ENCODE data around the gene ZNF503.

Gene ZNF503

DNA sequence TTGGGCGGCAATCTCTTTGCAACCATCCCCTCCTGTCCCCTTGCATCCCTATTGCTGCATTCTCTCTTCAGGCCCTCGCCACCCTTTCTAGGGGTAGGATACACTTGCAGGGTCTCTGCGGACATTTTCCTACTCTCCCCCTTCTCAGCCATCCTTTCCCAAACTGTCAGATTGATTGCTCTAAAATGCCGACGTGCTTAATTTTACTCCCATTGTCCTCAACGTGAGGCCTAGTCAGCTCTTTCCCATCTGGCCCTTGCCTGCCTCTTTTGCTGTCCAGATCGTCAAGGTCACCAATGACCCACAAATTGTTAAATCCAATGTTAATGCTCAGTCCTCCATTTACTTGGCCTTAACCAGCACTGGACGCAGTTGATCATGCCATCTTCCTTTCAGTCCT, 17.1 kb upstream of the ZNF503 start:
- H3K4me3 ChIP-seq (ENCODE audit: control insufficient read depth, low read depth, low read length), result no peak overlapping the region
- TF ChIP-seq, protein P1, sequence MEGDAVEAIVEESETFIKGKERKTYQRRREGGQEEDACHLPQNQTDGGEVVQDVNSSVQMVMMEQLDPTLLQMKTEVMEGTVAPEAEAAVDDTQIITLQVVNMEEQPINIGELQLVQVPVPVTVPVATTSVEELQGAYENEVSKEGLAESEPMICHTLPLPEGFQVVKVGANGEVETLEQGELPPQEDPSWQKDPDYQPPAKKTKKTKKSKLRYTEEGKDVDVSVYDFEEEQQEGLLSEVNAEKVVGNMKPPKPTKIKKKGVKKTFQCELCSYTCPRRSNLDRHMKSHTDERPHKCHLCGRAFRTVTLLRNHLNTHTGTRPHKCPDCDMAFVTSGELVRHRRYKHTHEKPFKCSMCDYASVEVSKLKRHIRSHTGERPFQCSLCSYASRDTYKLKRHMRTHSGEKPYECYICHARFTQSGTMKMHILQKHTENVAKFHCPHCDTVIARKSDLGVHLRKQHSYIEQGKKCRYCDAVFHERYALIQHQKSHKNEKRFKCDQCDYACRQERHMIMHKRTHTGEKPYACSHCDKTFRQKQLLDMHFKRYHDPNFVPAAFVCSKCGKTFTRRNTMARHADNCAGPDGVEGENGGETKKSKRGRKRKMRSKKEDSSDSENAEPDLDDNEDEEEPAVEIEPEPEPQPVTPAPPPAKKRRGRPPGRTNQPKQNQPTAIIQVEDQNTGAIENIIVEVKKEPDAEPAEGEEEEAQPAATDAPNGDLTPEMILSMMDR (IDR thresholded peaks at IDR 0.05; ENCODE audit: control insufficient read depth, insufficient read depth, low read depth, low read length, missing control alignments), result no peak
- DNase-seq (ENCODE audit: low read depth), result no peak

DNA sequence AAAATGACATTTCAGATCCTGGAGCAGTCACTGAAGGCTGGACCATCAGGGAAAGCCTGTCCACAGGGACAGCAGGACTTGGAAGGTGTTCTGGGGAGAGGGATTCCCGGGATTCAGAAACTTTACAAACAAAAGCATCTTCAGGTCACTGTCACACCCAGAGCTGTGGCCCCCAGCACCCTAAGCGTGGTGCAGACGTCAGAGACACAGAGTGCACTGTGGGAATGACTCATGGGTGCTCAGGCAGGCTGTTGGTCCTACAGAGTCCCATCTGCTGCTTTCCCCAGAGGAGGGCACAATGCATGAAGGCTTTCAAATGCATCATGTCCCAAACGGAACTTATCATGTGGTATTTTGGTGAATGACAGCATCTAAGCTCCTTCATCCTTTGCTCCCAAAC, 16.7 kb upstream of the ZNF503 start:
- DNase-seq (ENCODE audit: low read depth), result no peak
- H3K4me3 ChIP-seq (ENCODE audit: control insufficient read depth, low read depth, low read length), result no peak overlapping the region
- TF ChIP-seq, protein P1 (IDR thresholded peaks at IDR 0.05; ENCODE audit: control insufficient read depth, insufficient read depth, low read depth, low read length, missing control alignments), result no peak

DNA sequence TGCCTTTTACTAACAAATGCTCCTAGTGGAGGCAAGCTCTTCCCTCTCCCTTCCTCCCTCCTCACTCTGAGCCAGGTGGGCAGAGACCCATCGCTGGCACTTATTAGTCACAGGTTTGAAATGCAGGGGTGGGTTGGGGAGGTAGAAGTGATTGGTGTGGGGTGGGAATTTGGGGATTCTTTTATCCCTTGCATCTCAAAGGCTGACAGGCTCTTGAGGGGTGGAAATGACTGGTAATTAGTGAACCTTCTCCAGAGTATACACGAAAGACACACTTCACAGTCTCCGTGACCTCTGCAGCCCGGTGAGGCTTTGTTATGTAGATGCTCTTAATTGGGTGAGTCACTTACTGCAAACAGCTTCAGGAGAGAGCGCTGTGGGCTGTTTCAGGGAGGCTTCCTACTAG, 16.0 kb upstream of the ZNF503 start:
- H3K4me3 ChIP-seq (ENCODE audit: control insufficient read depth, low read depth, low read length), result no peak overlapping the region
- TF ChIP-seq, protein P1 (IDR thresholded peaks at IDR 0.05; ENCODE audit: control insufficient read depth, insufficient read depth, low read depth, low read length, missing control alignments), result no peak
- DNase-seq (ENCODE audit: low read depth), result no peak

DNA sequence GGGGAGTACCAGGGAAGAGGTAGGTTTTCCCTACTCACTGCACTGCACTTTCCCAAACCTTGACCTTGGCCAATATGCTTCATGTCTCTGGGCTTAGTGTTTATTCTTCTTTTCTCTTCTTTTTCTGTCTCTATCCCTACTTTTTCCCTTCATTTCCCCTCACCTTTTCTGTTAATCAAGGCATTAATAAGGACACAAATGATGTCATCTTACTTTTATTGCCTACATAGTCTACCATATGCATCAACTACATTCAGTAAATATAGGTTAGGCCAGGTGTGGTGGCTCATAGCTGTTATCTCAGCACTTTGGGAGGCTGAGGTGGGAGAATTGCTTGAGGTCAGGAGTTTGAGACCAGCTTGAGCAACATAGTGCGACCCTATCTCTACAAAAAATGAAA, 13.0 kb upstream of the ZNF503 start:
- no peak for DNase-seq (ENCODE audit: low read depth)
- TF ChIP-seq, protein P1 (IDR thresholded peaks at IDR 0.05; ENCODE audit: control insufficient read depth, insufficient read depth, low read depth, low read length, missing control alignments), result no peak
- H3K4me3 ChIP-seq (ENCODE audit: control insufficient read depth, low read depth, low read length), result no peak overlapping the region

DNA sequence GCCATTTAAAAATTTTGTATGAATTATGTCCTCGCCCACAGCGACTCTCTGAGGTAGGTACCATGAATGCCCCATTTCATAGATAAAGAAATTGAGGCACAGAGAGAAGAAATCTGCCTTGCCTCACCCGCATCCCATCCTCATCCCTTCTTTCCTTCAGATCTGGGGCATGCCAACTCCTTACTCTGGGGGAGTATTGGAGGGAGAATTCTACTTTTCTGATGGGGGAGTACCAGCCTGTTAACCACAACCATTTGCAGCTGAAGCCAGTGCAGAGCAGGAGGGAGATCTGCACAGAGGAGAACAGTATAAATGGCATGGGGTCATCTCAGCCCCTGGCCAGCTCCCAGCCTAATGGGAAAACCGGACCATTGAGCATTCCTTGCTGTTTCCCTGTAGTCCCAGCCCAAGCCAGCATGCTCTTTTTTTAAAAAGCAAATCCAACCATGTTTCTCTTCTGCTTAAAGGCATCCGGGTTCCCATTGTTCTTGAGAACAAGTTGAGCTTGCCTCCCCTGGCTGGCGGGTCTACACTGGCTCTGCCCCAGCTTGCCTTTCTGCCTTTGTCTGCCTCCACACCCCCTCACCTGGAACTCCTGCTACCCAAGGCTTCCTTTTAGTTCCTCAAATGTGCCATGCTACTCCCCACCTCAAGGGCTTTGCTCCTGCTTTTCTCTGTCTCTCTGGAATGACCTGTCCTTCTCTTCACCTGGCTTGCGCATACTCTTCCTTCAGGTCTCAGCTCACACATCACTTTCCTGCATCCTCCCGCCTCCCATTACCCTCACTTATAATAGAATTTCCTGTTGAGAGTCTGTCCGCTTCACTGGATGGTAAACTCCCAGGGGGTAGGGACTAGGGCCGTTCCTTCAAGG, 8.8 kb upstream of the ZNF503 start:
- TF ChIP-seq, protein P1 (IDR thresholded peaks at IDR 0.05; ENCODE audit: control insufficient read depth, insufficient read depth, low read depth, low read length, missing control alignments), result no peak
- no peak overlapping the region for H3K4me3 ChIP-seq (ENCODE audit: control insufficient read depth, low read depth, low read length)
- DNase-seq (ENCODE audit: low read depth), result no peak

DNA sequence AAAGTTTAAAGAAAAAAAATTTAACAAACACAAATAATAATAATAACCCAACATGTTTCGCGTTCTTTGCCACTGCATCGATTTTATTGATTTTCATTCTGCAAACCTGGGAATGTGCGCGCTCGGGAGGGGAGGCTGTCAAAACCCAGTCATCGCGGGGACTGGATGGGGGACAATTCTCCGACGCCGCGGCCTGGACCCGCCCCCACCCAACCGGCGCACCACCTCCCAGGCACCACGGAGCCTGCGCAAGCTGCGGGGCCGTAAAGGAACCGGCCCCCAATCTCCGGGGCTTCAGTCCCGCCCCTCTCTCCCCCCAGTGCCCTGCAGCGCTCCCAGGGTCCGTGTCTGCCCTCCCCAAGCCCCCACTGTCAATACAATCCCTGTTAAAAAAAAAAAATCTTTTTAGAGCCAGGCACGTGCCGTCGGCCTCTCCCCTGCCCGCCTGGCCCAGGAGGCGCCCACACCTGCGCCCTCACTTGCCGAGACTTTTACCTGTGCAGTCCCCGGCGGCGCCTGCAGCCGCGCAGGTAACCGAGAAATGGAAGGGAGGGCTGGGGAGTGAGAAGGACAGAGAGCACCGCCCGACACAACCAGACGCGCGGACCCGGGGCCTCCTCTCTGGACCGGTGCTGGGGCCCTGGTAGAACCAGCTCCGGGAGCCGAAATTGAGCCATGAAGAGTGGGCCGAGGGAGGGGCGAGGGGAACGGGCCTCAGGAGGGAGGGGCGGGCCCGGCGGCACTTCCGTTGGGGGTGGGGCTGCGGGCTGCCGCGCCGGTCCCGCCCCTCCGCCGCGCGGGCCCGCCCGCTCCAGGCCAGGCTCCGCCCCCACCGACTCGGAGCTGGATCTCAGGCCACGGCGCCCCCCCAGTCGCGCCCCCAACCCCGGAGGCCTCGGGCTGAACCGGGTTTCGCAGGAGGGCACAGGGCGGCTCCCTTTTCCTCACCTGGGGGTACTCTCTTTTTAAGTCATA, 7.6 kb upstream of the ZNF503 start:
- H3K4me3 ChIP-seq (ENCODE audit: control insufficient read depth, low read depth, low read length), result peak overlapping the region; percentile 61
- no peak for DNase-seq (ENCODE audit: low read depth)
- TF ChIP-seq, protein P1 (IDR thresholded peaks at IDR 0.05; ENCODE audit: control insufficient read depth, insufficient read depth, low read depth, low read length, missing control alignments), result no peak

Measured in AG09309 (cell line).